GM18861 (cell line): ENCODE measurements around the gene CDRT4.
A peak's percentile ranks its signal among the peaks of the same experiment; 100 is the strongest.
"Not testable (repeated sequence)": the region's sequence is repeated elsewhere in the genome, so short reads cannot be mapped to it uniquely, and the experiment has no call there.

Experiments
- ATAC-seq: cut with Tn5 transposase; IDR thresholded peaks from one replicate; pipeline ENCODE4 v1.9.1; 2021; ENCODE audit not compliant: unreplicated experiment

CDRT4 gene

DNA sequence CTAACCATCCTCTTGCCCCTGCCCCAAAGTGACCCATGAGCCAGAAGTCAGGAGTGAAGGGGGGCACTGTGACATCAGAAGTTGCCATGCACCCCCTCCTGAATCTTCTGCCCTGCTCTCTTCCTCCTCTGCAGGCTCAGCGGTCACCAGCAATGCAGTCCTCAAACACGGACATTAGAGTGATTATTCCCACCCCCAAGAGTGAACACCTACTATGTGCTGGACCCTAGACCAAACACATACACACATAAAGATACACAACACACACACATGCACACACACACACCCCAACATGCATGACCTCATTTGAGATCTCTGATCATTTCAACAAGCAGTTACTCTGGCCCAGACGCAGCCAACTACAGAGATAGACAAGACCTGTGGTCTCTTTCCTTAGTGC is at the start of gene CDRT4:
Gene CDRT4 (minus strand): TSS at position 30 of the 400 bp plus-strand sequence. CDS start 27,383 bp downstream, outside the sequence.
- ATAC-seq = no peak

GRCh38 chr17:15516150-15516549 is 48.7 kb upstream of the CDRT4 start:
- ATAC-seq = no peak

DNA sequence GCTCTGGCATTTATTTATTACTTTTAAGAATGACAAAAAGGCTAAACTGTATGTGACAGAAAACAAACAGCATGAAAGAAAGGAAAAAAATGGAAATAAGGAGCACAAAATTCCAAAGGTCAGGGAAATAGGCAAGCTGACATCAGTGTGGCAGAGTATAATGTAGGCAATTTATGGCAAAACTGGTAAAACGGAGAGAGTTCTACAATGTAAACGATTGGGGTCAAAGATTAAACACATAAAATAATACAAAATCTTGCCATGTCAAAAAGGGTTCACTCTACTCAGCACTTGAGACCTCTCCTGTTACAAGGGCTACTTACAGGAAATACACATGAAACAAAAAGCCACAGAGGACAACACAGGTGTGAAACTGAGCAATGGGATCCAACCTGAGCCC is 47.0 kb upstream of the CDRT4 start:
- no peak for ATAC-seq

DNA sequence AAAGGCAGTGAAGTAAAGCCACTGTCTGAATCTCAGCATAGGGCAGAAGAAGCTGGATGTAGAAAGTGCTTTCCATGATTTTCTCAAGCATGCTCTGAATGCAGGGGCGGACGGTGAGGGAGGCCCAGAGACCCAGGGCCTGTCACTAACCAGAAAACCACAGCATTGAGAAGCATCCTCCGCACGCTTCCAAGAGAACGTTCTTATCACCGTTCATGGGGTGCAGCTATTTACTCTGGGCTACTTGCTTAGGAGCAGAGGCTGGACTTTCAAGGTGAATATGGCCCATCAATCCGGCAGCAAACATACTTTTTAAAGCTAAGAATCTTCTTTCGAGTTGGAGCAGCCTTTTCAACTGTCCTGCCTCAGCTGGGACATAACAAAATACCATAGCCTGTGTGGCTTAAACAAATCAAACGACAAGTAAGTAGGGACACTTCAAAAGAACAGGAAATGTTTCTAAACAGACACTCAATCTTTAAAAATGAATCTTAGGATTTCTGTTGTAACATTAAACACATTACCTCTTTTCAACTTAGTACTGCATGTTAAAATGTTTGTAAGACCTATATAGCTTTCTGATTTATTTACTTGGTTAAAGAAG is 46.5 kb upstream of the CDRT4 start:
- no peak for ATAC-seq

DNA sequence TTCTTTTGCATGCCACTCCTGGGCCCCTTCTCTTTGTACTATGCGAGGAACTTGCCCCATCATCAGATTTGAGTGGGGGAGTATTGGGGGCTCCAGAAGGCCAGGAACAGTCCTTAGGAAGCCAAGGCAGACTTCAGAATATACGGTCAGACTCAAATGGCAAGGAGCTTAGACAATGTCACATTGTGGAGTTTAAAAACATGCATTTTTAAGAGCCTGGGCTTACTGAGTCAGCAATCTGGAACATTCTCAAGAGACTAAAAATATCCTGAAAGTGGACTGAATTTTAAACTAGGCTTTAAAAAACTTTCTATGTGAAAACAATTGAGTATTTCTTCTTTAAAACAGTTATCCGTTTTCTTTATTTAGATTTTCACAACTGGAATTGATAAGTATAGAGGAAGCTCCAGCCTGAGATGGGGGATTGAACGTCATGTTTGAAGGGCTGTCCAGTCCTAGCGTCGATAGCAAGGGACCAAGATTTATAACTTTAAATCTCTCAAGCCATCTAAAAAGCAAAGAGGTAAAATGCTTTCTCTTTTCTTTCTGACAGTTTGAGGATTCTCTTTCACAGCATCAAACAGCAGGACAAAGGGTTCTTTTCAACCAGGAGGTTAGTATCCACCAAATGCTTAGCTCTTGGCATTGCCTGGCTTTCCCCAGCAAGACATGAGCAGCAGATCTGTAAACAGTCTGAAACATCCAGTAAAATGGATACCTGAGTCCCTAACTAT is 45.8 kb upstream of the CDRT4 start:
- no peak for ATAC-seq

- ATAC-seq = no peak
These were observed 44.8 kb upstream of the CDRT4 start for GRCh38 chr17:15512071-15512709.

DNA sequence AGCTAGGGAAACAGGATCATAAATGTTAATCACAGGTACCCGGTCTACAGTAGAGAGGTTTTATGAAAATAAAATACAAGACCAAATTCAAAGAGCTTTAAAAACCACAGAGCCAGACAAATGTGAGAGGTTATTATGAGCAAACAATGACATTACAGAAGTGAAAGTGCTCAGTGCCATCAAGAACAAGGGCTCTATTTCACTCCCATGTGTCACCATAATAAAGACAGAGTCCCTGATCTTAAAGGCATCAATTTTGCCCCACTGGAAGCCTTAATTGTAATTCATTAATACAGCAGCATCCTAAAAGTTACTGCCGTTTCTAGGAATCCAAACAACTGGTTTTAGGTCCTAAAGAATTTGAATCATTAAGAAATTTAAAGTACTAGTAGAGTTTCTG is 43.7 kb upstream of the CDRT4 start:
- ATAC-seq = no peak

DNA sequence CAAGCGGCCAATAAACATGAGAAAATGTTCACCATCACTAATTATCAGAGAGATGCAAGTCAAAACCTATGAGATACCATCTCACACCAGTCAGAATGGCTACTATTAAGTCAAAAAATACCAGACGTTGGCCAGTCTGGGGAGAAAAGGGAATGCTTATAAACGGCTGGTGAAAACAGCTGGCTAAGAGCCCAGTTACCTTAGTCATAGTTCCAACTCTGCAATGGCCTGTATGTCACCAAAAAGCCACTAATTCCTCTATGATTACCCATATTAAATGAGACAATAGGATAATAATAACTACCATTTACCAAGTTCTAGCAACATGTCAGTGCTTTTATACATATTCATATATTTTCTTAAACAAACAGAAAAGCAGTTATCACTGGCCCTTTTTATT is 42.9 kb upstream of the CDRT4 start:
- no peak for ATAC-seq

DNA sequence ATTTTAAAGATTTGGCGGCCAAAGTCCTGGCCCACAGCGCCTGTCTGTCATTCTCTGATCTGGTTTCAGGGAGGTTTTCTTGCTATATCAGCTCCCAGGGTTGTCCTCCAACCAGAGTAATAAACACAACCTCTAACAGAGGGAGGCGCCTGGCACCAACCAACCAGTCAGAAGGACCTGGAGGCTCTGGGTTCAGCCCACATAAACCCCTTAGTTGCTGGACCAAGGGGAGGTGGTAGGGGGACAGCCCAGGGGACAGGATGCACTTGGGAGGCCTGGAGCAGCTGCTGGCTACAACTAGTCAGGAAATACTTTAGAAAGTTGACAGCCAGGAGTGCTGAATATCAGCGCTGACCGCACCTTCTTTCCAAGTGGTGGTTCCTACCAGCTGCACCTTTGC is 41.7 kb upstream of the CDRT4 start:
- no peak for ATAC-seq

DNA sequence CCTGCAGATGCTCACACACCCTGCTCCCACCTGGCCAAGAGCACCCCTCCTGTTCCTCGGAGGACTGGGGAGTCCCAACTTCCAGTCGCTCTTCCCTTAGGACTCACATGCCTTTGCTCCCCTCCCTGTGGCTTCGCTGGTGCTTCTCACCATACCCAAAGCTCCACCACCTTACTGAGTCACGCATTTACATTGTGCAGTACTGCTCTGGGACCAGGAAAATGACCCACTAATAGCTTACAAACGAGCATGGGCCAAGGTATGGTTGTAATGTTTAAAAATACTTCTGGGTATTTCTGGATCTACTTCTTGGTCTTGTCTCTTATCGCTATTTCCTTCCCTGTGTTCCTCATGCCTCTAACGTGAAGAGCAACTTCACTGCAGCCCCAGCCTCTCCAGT is 41.0 kb upstream of the CDRT4 start:
- ATAC-seq = no peak

DNA sequence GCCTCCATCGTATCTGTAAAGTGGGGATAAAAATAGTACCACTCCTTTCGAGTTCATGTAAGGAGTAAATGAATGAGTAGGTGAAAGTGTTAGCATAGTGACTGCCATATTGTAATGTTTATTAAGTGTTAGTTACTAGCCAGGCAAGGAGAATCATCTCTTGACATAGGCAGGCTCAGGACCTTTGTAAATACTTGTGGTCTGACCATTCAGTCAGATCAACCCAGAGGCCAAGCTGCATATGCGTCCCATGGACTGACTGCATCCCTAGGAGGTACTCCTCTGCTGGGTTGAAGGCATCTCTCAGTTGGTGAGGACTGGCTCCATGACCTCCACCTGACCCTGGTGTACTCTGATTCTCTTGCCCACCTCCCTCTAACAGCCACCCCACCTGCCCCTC is 40.5 kb upstream of the CDRT4 start:
- no peak for ATAC-seq

DNA sequence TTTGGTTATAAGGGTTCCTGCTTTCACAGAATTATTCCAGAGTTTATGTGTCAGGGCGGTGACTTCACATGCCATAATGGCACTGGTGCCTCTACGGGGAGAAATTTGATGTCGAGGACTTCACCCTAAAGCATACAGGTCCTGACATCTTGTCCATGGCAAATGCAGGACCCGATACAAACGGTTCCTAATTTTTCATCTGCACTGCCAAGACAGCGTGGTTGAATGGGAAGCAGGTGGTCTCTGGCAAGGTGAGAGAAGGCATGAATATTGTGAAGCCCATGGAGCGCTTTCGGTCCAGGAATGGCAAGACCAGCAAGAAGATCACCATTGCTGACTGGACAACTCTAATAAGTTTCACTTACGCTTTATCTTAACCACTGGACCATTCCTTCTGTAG is 39.6 kb upstream of the CDRT4 start:
- ATAC-seq = no peak

GRCh38 chr17:15505708-15506107 is 38.3 kb upstream of the CDRT4 start:
- not testable (repeated sequence) for ATAC-seq

- no peak for ATAC-seq
These were observed 36.3 kb upstream of the CDRT4 start for GRCh38 chr17:15503731-15504130.

GRCh38 chr17:15502369-15503112 is 35.1 kb upstream of the CDRT4 start:
- peak; percentile 68 for ATAC-seq

DNA sequence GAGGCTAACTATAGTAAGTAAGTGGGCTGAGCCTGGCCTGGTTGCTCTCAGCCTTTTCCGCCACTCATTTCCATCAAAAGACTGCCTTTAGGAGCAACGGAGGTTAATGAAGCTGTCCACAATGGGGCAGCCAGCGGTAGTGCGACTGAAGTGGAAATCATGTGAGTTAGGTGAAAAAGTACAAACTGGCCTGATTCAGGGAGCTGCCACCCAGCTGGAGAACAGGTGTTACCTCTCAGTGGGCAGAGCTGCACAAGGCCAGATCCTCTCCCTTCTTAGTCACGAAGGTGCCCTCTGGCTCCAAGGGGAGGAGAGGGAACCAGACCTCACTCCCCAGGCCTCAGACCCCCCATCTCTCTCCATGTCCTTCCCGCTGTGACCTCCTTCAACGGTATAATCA is 34.4 kb upstream of the CDRT4 start:
- no peak for ATAC-seq

GRCh38 chr17:15501282-15501681 is 33.9 kb upstream of the CDRT4 start:
- no peak for ATAC-seq

DNA sequence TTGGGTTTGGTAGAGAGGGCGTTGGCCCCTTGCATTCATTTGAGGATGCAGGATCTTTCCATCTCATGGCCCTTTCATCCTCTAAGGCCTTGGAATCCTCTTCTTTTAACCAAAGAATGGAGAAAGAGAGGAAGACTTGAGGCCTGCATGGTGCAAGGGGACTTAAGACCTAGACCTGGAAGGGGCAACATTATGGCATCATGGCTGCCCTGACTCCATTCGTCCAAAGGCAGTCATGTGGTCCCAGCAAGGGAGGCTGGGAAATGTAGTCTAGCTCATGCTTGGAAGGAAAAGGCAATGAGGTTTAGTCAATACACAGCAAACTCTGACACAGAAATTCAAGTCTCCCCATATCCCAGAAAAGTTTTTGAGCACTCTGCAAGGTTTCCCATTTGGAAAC is 30.7 kb upstream of the CDRT4 start:
- ATAC-seq = no peak

GRCh38 chr17:15496735-15497670 is 29.6 kb upstream of the CDRT4 start:
- ATAC-seq = no peak

DNA sequence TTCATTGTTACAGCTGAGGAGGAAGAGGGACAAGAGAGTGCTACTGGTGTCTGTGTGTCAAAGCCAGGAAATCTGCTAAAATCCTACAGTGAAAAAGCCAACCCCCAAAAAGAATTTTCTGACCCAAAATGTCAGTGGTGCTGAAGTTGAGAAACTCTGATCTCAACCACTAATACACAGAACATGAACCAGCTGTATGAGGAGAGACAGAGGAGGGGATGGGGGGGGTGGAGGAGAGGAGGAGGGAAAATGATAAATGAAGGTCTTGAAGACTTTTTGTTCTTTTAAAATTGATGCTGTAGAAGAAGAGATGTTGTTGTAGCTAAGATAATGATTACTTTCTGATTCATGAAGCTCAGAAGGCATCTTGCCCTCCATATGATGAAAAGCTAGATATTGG is 27.4 kb upstream of the CDRT4 start:
- no peak for ATAC-seq

DNA sequence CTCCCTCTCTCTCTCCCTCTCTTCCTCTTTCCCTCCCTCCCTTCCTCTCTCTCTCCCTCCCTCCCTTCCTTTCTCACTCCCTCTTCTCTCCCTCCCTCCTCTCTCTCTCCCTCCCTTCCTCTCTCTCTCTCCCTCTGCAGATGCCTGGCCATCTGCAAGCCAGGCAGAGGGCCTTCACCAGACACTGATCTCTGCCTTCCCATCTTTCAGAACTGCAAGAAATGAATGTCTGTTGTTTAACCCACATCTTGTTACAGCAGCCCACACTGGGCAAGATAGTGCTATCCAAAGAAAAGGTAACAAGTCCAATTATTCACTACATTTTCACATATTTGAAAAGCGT is 26.2 kb upstream of the CDRT4 start:
- ATAC-seq = no peak
